Measurements from ENCODE around the gene TBC1D22A. TPM values are rescaled to one million over a fixed set of nuclear protein-coding genes. Genes with fewer than 3 reads are reported as not detected.

Gene TBC1D22A
- total and polyA plus RNA-seq, 2 donors (not counting 3 experiments of a cell fraction or from before 2014, with no cell fraction given): 26.1 to 32.4 TPM

DNA sequence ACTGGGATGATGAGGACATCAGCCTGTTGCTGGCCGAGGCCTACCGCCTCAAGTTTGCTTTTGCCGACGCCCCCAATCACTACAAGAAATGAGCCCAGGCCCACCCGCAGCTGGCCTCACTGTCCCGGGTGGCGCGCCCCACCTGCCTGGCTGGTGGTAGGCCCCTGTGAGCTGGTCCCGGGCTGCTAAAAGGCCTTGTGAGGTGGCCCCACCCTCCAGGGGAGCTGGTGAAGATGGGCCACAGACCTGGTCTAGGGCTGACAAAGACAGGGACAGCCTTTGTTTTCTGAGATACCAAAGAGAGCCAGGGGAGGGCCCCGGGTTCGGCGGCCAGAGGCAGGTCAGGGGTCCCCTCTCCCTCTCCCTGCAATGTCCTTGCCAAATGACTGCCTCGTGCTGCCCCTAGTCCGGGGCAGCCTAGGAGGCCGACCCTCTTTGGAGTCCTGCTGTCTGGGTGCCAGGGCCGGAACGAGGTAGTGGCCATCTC is 411.1 kb downstream of the TBC1D22A start:
- H3K27ac ChIP-seq (ENCODE audit: insufficient read depth, low read depth, low read length): no peak overlapping the region
- ChIA-PET CTCF (interaction anchor here (0.5 to 2.1 kb wide), 2 partner anchors 328 to 353 kb away, joined by 4 to 7 read pairs; no protein-coding TSS in a partner anchor), POLR2A (no interaction called here)
- H3K79me2 ChIP-seq (ENCODE audit: control insufficient read depth, insufficient read depth, low read length): no peaks in the 10 kb centered on the region
- H3K9me3 ChIP-seq (replicated peaks; ENCODE audit: control insufficient read depth, insufficient read depth, low read length): no peaks in the 10 kb centered on the region
- H3K9me1 ChIP-seq (replicated peaks; ENCODE audit: control insufficient read depth, extremely low read depth, insufficient read depth, low read length): no peaks in the 10 kb centered on the region
- no peak overlapping the region for H3K4me2 ChIP-seq (ENCODE audit: insufficient read depth, low read length)
- TF ChIP-seq EZH2 (IDR thresholded peaks at IDR 0.05; ENCODE audit: borderline replicate concordance, low read depth, low read length, severe bottlenecking) (no peak), POLR2A (IDR thresholded peaks at IDR 0.05; ENCODE audit: low read depth, low read length) (no peak), JUN (IDR thresholded peaks at IDR 0.05; ENCODE audit: borderline replicate concordance, insufficient read depth, insufficient read length, low read depth) (no peak)
- TF ChIP-seq, protein P1, sequence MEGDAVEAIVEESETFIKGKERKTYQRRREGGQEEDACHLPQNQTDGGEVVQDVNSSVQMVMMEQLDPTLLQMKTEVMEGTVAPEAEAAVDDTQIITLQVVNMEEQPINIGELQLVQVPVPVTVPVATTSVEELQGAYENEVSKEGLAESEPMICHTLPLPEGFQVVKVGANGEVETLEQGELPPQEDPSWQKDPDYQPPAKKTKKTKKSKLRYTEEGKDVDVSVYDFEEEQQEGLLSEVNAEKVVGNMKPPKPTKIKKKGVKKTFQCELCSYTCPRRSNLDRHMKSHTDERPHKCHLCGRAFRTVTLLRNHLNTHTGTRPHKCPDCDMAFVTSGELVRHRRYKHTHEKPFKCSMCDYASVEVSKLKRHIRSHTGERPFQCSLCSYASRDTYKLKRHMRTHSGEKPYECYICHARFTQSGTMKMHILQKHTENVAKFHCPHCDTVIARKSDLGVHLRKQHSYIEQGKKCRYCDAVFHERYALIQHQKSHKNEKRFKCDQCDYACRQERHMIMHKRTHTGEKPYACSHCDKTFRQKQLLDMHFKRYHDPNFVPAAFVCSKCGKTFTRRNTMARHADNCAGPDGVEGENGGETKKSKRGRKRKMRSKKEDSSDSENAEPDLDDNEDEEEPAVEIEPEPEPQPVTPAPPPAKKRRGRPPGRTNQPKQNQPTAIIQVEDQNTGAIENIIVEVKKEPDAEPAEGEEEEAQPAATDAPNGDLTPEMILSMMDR (IDR thresholded peaks at IDR 0.05; ENCODE audit: extremely low read depth in 1 of 2, insufficient read depth in 1 of 2, low read depth in 1 of 2, low read length in 2 of 2): no peak
- H2AFZ ChIP-seq (ENCODE audit: low read depth, low read length): no peak overlapping the region
- no peaks in the 10 kb centered on the region for H3K36me3 ChIP-seq (ENCODE audit: control insufficient read depth in 2 of 2, extremely low read depth in 1 of 2, insufficient read depth in 2 of 2, low read length in 2 of 2)
- H4K20me1 ChIP-seq (replicated peaks; ENCODE audit: control insufficient read depth, extremely low read depth, insufficient read depth, low read length): no peaks in the 10 kb centered on the region
- no peaks in the 10 kb centered on the region for H3K27me3 ChIP-seq (ENCODE audit: control insufficient read depth in 2 of 2, insufficient read depth in 2 of 2, low read length in 2 of 2)
- H3K9ac ChIP-seq (replicated peaks; ENCODE audit: extremely low read depth, insufficient read depth, low read length): no peak overlapping the region
- DNase-seq (ENCODE audit: low read depth, low spot score) (no peak), FAIRE-seq (no peak)
- BruUV-seq (replicated peaks): TSS peak; percentile 45
- H3K4me3 ChIP-seq (replicated peaks in 1 of 3; ENCODE audit: insufficient read depth in 1 of 3, low read depth in 1 of 3, low read length in 3 of 3): no peak overlapping the region
- dilution Hi-C loops (cut with MboI; ENCODE audit: extremely low pct_ligation_motif_present, low sequenced_read_pairs): no loop called here
- H3K4me1 ChIP-seq (ENCODE audit: control insufficient read depth, extremely low read depth, insufficient read depth, low read length): no peaks in the 10 kb centered on the region
- intact Hi-C loops (cut with micrococcal nuclease): no loop called here

DNA sequence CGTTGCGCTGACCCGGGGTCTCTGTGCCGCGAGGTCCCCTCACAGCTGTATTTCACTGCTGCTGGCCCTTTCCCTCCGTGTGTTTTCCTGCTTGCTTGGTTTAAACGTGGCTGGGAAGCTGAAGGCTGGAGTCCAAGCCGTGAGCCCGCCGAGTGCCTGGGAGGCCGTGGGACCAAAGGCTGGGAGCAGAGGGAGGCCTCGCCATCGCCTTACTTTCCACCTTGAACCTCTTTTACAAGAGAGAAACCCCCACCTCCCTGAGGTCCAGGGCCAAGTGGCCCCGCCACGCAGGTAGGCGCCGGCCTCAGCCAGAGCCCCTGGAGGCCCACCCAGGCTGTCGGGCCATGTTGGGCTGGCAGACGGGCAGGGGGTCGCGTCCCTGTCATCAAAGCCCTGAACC is 411.6 kb downstream of the TBC1D22A start:
- Histone ChIP-seq H3K27me3 (ENCODE audit: control insufficient read depth in 2 of 2, insufficient read depth in 2 of 2, low read length in 2 of 2) (no peaks in the 10 kb centered on the region), H3K9me1 (replicated peaks; ENCODE audit: control insufficient read depth, extremely low read depth, insufficient read depth, low read length) (no peaks in the 10 kb centered on the region), H3K36me3 (ENCODE audit: control insufficient read depth in 2 of 2, extremely low read depth in 1 of 2, insufficient read depth in 2 of 2, low read length in 2 of 2) (no peaks in the 10 kb centered on the region), H3K9ac (replicated peaks; ENCODE audit: extremely low read depth, insufficient read depth, low read length) (no peak overlapping the region), H3K4me2 (ENCODE audit: insufficient read depth, low read length) (no peak overlapping the region), H4K20me1 (replicated peaks; ENCODE audit: control insufficient read depth, extremely low read depth, insufficient read depth, low read length) (no peaks in the 10 kb centered on the region), H3K79me2 (ENCODE audit: control insufficient read depth, insufficient read depth, low read length) (no peaks in the 10 kb centered on the region), H3K9me3 (replicated peaks; ENCODE audit: control insufficient read depth, insufficient read depth, low read length) (no peaks in the 10 kb centered on the region), H3K4me3 (replicated peaks in 1 of 3; ENCODE audit: insufficient read depth in 1 of 3, low read depth in 1 of 3, low read length in 3 of 3) (no peak overlapping the region), H3K27ac (ENCODE audit: insufficient read depth, low read depth, low read length) (no peak overlapping the region), H3K4me1 (ENCODE audit: control insufficient read depth, extremely low read depth, insufficient read depth, low read length) (no peaks in the 10 kb centered on the region), H2AFZ (ENCODE audit: low read depth, low read length) (no peak overlapping the region)
- intact Hi-C loops (cut with micrococcal nuclease) (no loop called here), dilution Hi-C loops (cut with MboI; ENCODE audit: extremely low pct_ligation_motif_present, low sequenced_read_pairs) (no loop called here)
- FAIRE-seq (no peak), DNase-seq (ENCODE audit: low read depth, low spot score) (no peak)
- CTCF ChIA-PET: interaction anchor here (2.1 kb wide), 1 partner anchor 329 kb away, joined by 7 read pairs; no protein-coding TSS in a partner anchor
- TF ChIP-seq, protein P1 (IDR thresholded peaks at IDR 0.05; ENCODE audit: extremely low read depth in 1 of 2, insufficient read depth in 1 of 2, low read depth in 1 of 2, low read length in 2 of 2): no peak
- TF ChIP-seq GATA2 (IDR thresholded peaks at IDR 0.05; ENCODE audit: insufficient read depth, insufficient read length, low read depth, low read length) (no peak), MYC (IDR thresholded peaks at IDR 0.05; ENCODE audit: low read depth, low read length) (no peak), EZH2 (IDR thresholded peaks at IDR 0.05; ENCODE audit: borderline replicate concordance, low read depth, low read length, severe bottlenecking) (no peak), POLR2A (IDR thresholded peaks at IDR 0.05; ENCODE audit: low read depth, low read length) (no peak), FOS (IDR thresholded peaks at IDR 0.05; ENCODE audit: borderline replicate concordance, insufficient read depth, low read length) (no peak), POLR2AphosphoS5 (IDR thresholded peaks at IDR 0.05; ENCODE audit: insufficient read depth, low read depth, low read length) (no peak), JUN (IDR thresholded peaks at IDR 0.05; ENCODE audit: borderline replicate concordance, insufficient read depth, insufficient read length, low read depth) (no peak)
- TF ChIP-seq, protein P2, sequence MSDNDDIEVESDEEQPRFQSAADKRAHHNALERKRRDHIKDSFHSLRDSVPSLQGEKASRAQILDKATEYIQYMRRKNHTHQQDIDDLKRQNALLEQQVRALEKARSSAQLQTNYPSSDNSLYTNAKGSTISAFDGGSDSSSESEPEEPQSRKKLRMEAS (IDR thresholded peaks at IDR 0.05; ENCODE audit: insufficient read depth, insufficient read length): no peak
- no TSS peak for BruUV-seq (replicated peaks)
- POLR2A ChIA-PET: no interaction called here
